KMS-11 (cell line): ENCODE measurements around the gene GNG2.

ENCODE experiments used
- H2AFZ ChIP-seq: fragments of 200-600 bp; sonication (generic); 2 replicates; pipeline ENCODE4 v1.6.1; 2016; ENCODE audit warnings: antibody characterized with exemption, mixed run types, low read depth
- H3K27ac ChIP-seq: fragments of 200-600 bp; sonication (generic); 2 replicates; pipeline ENCODE4 v1.6.1; 2016; ENCODE audit warnings: mild to moderate bottlenecking, mixed run types
- H3K27me3 ChIP-seq: fragments of 200-600 bp; sonication (generic); 2 replicates; pipeline ENCODE4 v1.6.1; 2017; ENCODE audit warnings: mild to moderate bottlenecking, low read depth, mixed run types, moderate library complexity; ENCODE audit not compliant: insufficient read depth
- H3K36me3 ChIP-seq: fragments of 200-600 bp; sonication (generic); 2 replicates; pipeline ENCODE4 v1.6.1; 2017; ENCODE audit warnings: mild to moderate bottlenecking, mixed run types; ENCODE audit not compliant: insufficient read depth
- H3K4me1 ChIP-seq: fragments of 200-600 bp; sonication (generic); 2 replicates; pipeline ENCODE4 v1.6.1; 2016; ENCODE audit warnings: mild to moderate bottlenecking, low read depth, mixed run types; ENCODE audit not compliant: poor library complexity, severe bottlenecking
- H3K4me2 ChIP-seq: fragments of 200-600 bp; sonication (generic); 2 replicates; pipeline ENCODE4 v1.7.0; 2016; ENCODE audit warnings: mild to moderate bottlenecking, mixed run types
- H3K4me3 ChIP-seq: fragments of 200-600 bp; sonication (generic); IDR thresholded peaks from 2 replicates; pipeline ENCODE4 v1.6.1; 2017; ENCODE audit warnings: low read depth, low read length, mixed read lengths; ENCODE audit not compliant: insufficient read depth
- H3K79me2 ChIP-seq: fragments of 200-600 bp; sonication (generic); 2 replicates; pipeline ENCODE4 v1.6.1; 2016; ENCODE audit warnings: low read depth, mixed run types; ENCODE audit not compliant: insufficient read depth
- H3K9ac ChIP-seq: fragments of 200-600 bp; sonication (generic); 2 replicates; pipeline ENCODE4 v1.6.1; 2016; ENCODE audit warnings: mild to moderate bottlenecking, mixed run types
- H4K20me1 ChIP-seq: fragments of 200-600 bp; sonication (generic); 2 replicates; pipeline ENCODE4 v1.6.1; 2016; ENCODE audit warnings: mild to moderate bottlenecking, mixed run types; ENCODE audit not compliant: insufficient read depth
- TF ChIP-seq, protein P1 (sequence below): fragments of 200-600 bp; sonication (generic); conservative IDR thresholded peaks from 2 replicates; pipeline ENCODE4 v1.6.1; 2017; ENCODE audit warnings: low read depth, mild to moderate bottlenecking, antibody characterized with exemption, low read length, moderate library complexity, mixed read lengths

Gene GNG2

GRCh38 chr14:51855234-51855633 is 5.2 kb upstream of the GNG2 start:
- no peaks in the 10 kb centered on the region for H3K36me3 ChIP-seq

GRCh38 chr14:51856792-51857296 is 3.6 kb upstream of the GNG2 start:
- Histone ChIP-seq H3K9ac (no peak overlapping the region), H2AFZ (no peak overlapping the region), H3K4me2 (no peak overlapping the region), H3K27me3 (no peaks in the 10 kb centered on the region), H3K4me3 (no peak overlapping the region), H3K79me2 (no peaks in the 10 kb centered on the region), H3K27ac (no peak overlapping the region), H3K36me3 (no peaks in the 10 kb centered on the region), H3K4me1 (no peaks in the 10 kb centered on the region), H4K20me1 (no peaks in the 10 kb centered on the region)
- TF ChIP-seq, protein P1, sequence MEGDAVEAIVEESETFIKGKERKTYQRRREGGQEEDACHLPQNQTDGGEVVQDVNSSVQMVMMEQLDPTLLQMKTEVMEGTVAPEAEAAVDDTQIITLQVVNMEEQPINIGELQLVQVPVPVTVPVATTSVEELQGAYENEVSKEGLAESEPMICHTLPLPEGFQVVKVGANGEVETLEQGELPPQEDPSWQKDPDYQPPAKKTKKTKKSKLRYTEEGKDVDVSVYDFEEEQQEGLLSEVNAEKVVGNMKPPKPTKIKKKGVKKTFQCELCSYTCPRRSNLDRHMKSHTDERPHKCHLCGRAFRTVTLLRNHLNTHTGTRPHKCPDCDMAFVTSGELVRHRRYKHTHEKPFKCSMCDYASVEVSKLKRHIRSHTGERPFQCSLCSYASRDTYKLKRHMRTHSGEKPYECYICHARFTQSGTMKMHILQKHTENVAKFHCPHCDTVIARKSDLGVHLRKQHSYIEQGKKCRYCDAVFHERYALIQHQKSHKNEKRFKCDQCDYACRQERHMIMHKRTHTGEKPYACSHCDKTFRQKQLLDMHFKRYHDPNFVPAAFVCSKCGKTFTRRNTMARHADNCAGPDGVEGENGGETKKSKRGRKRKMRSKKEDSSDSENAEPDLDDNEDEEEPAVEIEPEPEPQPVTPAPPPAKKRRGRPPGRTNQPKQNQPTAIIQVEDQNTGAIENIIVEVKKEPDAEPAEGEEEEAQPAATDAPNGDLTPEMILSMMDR, result no peak

More at GRCh38 chr14:51855234-51855633, 5.2 kb upstream of the GNG2 start:
- H3K4me1 ChIP-seq, result no peaks in the 10 kb centered on the region
- H3K4me2 ChIP-seq, result no peak overlapping the region
- H4K20me1 ChIP-seq, result no peaks in the 10 kb centered on the region
- no peak overlapping the region for H3K27ac ChIP-seq
- H3K4me3 ChIP-seq, result no peak overlapping the region
- TF ChIP-seq, protein P1, result no peak
- no peaks in the 10 kb centered on the region for H3K79me2 ChIP-seq
- H3K27me3 ChIP-seq, result no peaks in the 10 kb centered on the region
- H3K9ac ChIP-seq, result no peak overlapping the region
- no peak overlapping the region for H2AFZ ChIP-seq

DNA sequence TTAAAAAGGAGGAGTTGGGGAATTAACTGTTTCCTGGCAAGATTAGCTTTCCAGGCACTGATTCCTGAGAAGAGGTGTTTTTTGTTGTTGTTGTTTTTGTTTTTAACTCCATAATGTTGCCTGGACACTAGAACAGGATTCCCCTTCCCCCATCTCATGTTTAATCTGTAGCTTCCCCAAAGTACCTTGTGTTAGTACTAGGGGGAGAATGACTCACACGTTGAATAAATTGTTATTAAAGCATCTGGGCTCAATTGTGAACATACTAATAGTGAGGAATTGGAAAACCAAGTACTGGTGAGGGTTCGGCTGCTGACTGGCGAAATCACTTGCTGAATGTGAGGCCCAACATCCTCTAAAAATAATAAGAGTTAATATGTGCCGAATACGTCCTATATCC is 1.3 kb upstream of the GNG2 start:
- H3K4me3 ChIP-seq, result no peak overlapping the region
- no peaks in the 10 kb centered on the region for H3K4me1 ChIP-seq
- H2AFZ ChIP-seq, result no peak overlapping the region
- no peaks in the 10 kb centered on the region for H3K79me2 ChIP-seq
- no peak overlapping the region for H3K9ac ChIP-seq
- no peaks in the 10 kb centered on the region for H4K20me1 ChIP-seq
- H3K27me3 ChIP-seq, result no peaks in the 10 kb centered on the region
- no peak overlapping the region for H3K4me2 ChIP-seq
- TF ChIP-seq, protein P1, result no peak
- H3K36me3 ChIP-seq, result no peaks in the 10 kb centered on the region
- no peak overlapping the region for H3K27ac ChIP-seq

DNA sequence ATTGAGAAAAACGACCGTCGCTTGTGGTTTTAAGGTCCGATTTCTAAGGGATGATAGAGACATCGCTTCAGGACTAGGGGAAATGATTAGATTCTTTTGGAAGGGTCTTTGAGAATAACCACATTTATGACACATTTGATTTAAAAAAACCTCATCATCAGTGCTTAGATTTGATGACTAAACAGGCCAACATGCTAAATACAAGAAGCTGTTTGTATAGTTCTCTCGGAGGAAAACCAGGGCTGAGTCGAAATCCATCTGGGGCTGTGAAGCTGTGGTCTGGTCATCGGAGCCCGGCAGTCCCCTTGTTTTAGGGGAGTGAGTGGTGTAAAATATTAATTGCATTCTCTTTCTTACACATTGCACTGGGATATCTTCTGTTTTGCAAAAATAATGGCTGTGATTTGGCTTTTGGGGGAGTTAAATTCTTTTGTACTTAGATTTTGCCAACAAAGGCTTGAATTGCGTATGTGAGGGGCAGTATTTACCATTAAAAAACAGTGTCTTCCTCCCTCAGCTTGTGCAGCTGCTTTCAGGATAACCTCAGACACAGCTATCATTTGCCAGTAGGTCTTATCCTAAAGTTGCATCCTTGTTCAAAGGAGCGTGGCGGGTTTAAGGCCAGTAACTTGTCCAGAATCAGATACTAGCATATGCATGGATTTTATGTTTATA is 550 bp downstream of the GNG2 start:
- no peak overlapping the region for H3K4me2 ChIP-seq
- H2AFZ ChIP-seq, result no peak overlapping the region
- H3K36me3 ChIP-seq, result no peaks in the 10 kb centered on the region
- H3K9ac ChIP-seq, result no peak overlapping the region
- no peak overlapping the region for H3K4me3 ChIP-seq
- no peaks in the 10 kb centered on the region for H4K20me1 ChIP-seq
- H3K4me1 ChIP-seq, result no peaks in the 10 kb centered on the region
- no peaks in the 10 kb centered on the region for H3K27me3 ChIP-seq
- TF ChIP-seq, protein P1, result no peak
- H3K27ac ChIP-seq, result no peak overlapping the region
- H3K79me2 ChIP-seq, result no peaks in the 10 kb centered on the region
